CD14-positive monocyte (primary cell): ENCODE data around the gene GATA5. TPM values are rescaled to one million over a fixed set of nuclear protein-coding genes. Genes with fewer than 3 reads are reported as not detected.
A peak's percentile ranks its signal among the peaks of the same experiment; 100 is the strongest.

Experiments
- DNase-seq, 3 donors: peaks; one replicate each; pipeline ENCODE4 v3.0.0-alpha.2; 2011 to 2022
- H2AFZ ChIP-seq: 2 replicates; pipeline ENCODE4 v1.6.0; 2012; ENCODE audit warnings: mild to moderate bottlenecking, low read depth, low read length, inconsistent platforms; ENCODE audit not compliant: insufficient read depth, poor library complexity, severe bottlenecking
- H3K27ac ChIP-seq, 2 donors: 1 replicate in 1 of 2; 2 replicates in 1 of 2; pipeline ENCODE4 v1.5.1; 2012 to 2013; ENCODE audit warnings: low read length in 2 of 2, control low read depth in 1 of 2, inconsistent platforms in 1 of 2, low read depth in 1 of 2, mild to moderate bottlenecking in 1 of 2
- H3K27me3 ChIP-seq, 2 donors: one replicate each; pipeline versions ENCODE4 v1.6.0 to v1.6.1; 2011 to 2013; ENCODE audit warnings: low read length in 2 of 2; ENCODE audit not compliant: control insufficient read depth in 2 of 2, insufficient read depth in 2 of 2
- H3K36me3 ChIP-seq, 2 donors: replicated peaks in 1 of 2; 1 replicate in 1 of 2; 2 replicates in 1 of 2; pipeline versions ENCODE4 v1.5.1 to v1.6.1; 2012 to 2013; ENCODE audit warnings: low read length in 2 of 2, control low read depth in 1 of 2, inconsistent platforms in 1 of 2, mild to moderate bottlenecking in 1 of 2; ENCODE audit not compliant: insufficient read depth in 2 of 2, control insufficient read depth in 1 of 2
- H3K4me1 ChIP-seq, 2 donors: 1 replicate in 1 of 2; 2 replicates in 1 of 2; pipeline versions ENCODE4 v1.5.1 to v1.6.1; 2012 to 2013; ENCODE audit warnings: low read length in 2 of 2, control low read depth in 1 of 2, inconsistent platforms in 1 of 2, mild to moderate bottlenecking in 1 of 2, moderate library complexity in 1 of 2; ENCODE audit not compliant: insufficient read depth in 2 of 2, control insufficient read depth in 1 of 2
- H3K4me2 ChIP-seq: replicated peaks from 2 replicates; pipeline ENCODE3; 2012; ENCODE audit warnings: low read length, moderate library complexity, mild to moderate bottlenecking; ENCODE audit not compliant: poor library complexity, severe bottlenecking; ENCODE audit errors: extremely low read depth
- H3K4me3 ChIP-seq, 3 experiments: fragments of 200-600 bp in 1 of 3; sonication (generic) in 1 of 3; replicated peaks in 1 of 3; 1 replicate in 2 of 3; 2 replicates in 1 of 3; pipeline ENCODE4 v1.5.1; 2011 to 2013; ENCODE audit warnings: low read length in 3 of 3, mild to moderate bottlenecking in 3 of 3, control low read depth in 2 of 3, low read depth in 2 of 3, inconsistent platforms in 1 of 3, moderate library complexity in 1 of 3
- H3K79me2 ChIP-seq: 2 replicates; pipeline ENCODE4 v1.6.0; 2012; ENCODE audit warnings: mild to moderate bottlenecking, control low read depth, inconsistent platforms, low read length, moderate library complexity; ENCODE audit not compliant: insufficient read depth
- H3K9ac ChIP-seq: 2 replicates; pipeline ENCODE4 v1.6.0; 2017; ENCODE audit warnings: low read length, mild to moderate bottlenecking; ENCODE audit not compliant: insufficient read depth, poor library complexity, severe bottlenecking
- H3K9me3 ChIP-seq, 2 donors: replicated peaks in 1 of 2; 1 replicate in 1 of 2; 2 replicates in 1 of 2; pipeline versions ENCODE4 v1.5.1 to v1.6.1; 2012 to 2013; ENCODE audit warnings: low read length in 2 of 2, control low read depth in 1 of 2; ENCODE audit not compliant: control insufficient read depth in 1 of 2, insufficient read depth in 1 of 2
- H4K20me1 ChIP-seq: 2 replicates; pipeline ENCODE4 v1.6.0; 2012; ENCODE audit warnings: mild to moderate bottlenecking, low read length, control low read depth, moderate library complexity; ENCODE audit not compliant: insufficient read depth
- H3K27ac Mint-ChIP-seq, 7 donors: one replicate each; pipeline ENCODE4 v1.8.0; 2020; ENCODE audit warnings: mild to moderate bottlenecking in 7 of 7, mixed read lengths in 7 of 7, moderate library complexity in 6 of 7, inconsistent platforms in 2 of 7
- H3K27me3 Mint-ChIP-seq, 3 donors: one replicate each; pipeline ENCODE4 v1.8.0; 2021 to 2022; ENCODE audit warnings: low read depth in 3 of 3, mild to moderate bottlenecking in 3 of 3, mixed read lengths in 3 of 3, moderate library complexity in 3 of 3, inconsistent platforms in 1 of 3
- H3K36me3 Mint-ChIP-seq, 2 donors: one replicate each; pipeline ENCODE4 v1.8.0; 2020; ENCODE audit warnings: mixed read lengths in 2 of 2, inconsistent platforms in 1 of 2, mild to moderate bottlenecking in 1 of 2
- H3K4me1 Mint-ChIP-seq: one replicate; pipeline ENCODE4 v1.8.0; 2020; ENCODE audit warnings: mild to moderate bottlenecking, mixed read lengths
- H3K4me3 Mint-ChIP-seq, 2 donors: one replicate each; pipeline ENCODE4 v1.8.0; 2020; ENCODE audit warnings: mild to moderate bottlenecking in 2 of 2, mixed read lengths in 2 of 2, moderate library complexity in 1 of 2
- H3K9me3 Mint-ChIP-seq, 7 donors: one replicate each; pipeline ENCODE4 v1.8.0; 2020 to 2022; ENCODE audit warnings: mixed read lengths in 7 of 7, mild to moderate bottlenecking in 6 of 7, moderate library complexity in 6 of 7, inconsistent platforms in 2 of 7
- CTCF ChIP-seq: fragments of 200-600 bp; IDR thresholded peaks from one replicate; pipeline ENCODE4 v1.8.0; 2022; ENCODE audit warnings: antibody characterized with exemption, mild to moderate bottlenecking
- WGBS: methylation state at CpG from one replicate; pipeline ENCODE4 v1.1.5; 2013; ENCODE audit warnings: missing lambda C conversion rate; ENCODE audit not compliant: insufficient coverage; 5-methylcytosine and 5-hydroxymethylcytosine counted together
- intact Hi-C, 2 donors: fragments of 100-400 bp; cut with micrococcal nuclease; formaldehyde crosslinking; loops; one replicate each; pipeline versions ENCODE4 v1.15.0 to v1.15.1; 2023
- polyA plus RNA-seq, 3 donors: library from polyadenylated mRNA; depleted of rRNA in 1 of 3; unstranded in 2 of 3; stranded (reverse) in 1 of 3; fragments of 300-500 nt in 2 of 3; fragments of >200 nt in 1 of 3; fragmentation: Illumina TruSeq in 2 of 3; gene quantifications; 1 replicate in 2 of 3; 2 replicates in 1 of 3; pipeline ENCODE4 v1.2.3, GENCODE V29; 2012 to 2021

Gene GATA5
- polyA plus RNA-seq, 3 donors, result not detected

DNA sequence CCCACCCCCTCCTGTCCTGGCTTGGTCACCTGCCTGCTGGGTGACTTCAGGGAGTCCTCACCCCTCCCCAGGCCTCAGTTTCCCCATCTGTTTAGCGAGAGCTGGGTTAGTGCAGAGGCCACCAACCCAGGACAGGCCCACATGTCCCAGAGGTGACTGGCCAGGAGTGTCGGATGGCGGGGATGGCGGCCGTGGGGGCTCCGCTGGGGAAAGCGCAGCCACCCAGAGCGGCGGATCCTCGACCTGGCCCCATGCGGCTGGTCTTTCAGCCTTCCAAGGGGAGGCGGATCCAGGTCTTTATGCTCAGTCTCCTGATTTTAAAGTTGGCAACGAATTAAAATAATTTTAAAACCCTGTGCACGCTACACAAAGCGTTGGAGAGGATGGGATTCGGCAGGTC, 31.0 kb upstream of the GATA5 start:
- Mint-ChIP-seq H3K27me3 (peaks cover 2 to 6% (median 3%) of the 10 kb centered on the region in 3 donors), H3K27ac (no peak overlapping the region), H3K36me3 (no peaks in the 10 kb centered on the region), H3K4me1 (peaks cover 6% of the 10 kb centered on the region), H3K4me3 (no peak overlapping the region), H3K9me3 (peaks cover 0 to 3% (median 0%) of the 10 kb centered on the region in 7 donors)
- Histone ChIP-seq H3K27ac (no peak overlapping the region), H3K4me1 (peaks cover 3 to 9% of the 10 kb centered on the region in 2 donors), H3K4me3 (no peak overlapping the region), H3K27me3 (peaks cover 0 to 5% of the 10 kb centered on the region in 2 donors), H3K36me3 (no peaks in the 10 kb centered on the region), H3K9ac (no peak overlapping the region), H2AFZ (no peak overlapping the region), H4K20me1 (no peaks in the 10 kb centered on the region), H3K4me2 (no peak overlapping the region), H3K79me2 (no peaks in the 10 kb centered on the region), H3K9me3 (no peaks in the 10 kb centered on the region)
- DNase-seq, result no peak
- 96% methylated on average over 13 of the region's 16 CpGs for WGBS
- intact Hi-C loops, result loop anchor here in 1 of 2 donors (5.0 kb wide), 1 partner anchor 86 kb away; no protein-coding TSS in a partner anchor
- no peak for TF ChIP-seq CTCF

DNA sequence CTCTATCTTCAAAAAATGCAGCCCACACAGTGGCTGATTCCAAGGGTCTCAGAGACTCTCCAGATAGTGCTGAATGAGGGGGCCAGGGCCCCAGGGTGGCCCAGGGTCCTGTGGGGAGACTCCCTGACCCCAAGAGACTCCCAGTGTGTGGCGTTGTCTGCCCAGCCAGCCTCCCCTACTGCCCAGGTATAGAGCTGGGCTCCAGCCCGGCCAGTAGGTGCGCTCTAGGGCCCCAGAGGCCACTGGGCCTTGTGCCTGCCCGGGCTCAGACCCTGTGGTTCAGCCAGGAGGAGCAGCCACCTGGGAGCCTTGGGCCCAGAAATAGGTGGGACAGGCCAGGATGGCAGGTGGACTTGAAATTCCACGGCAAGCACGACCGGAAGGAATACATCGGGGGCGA, 30.3 kb upstream of the GATA5 start:
- Histone ChIP-seq H3K9ac (no peak overlapping the region), H2AFZ (no peak overlapping the region), H3K36me3 (no peaks in the 10 kb centered on the region), H3K79me2 (no peaks in the 10 kb centered on the region), H3K4me2 (no peak overlapping the region), H3K27me3 (no peaks in the 10 kb centered on the region), H4K20me1 (no peaks in the 10 kb centered on the region), H3K27ac (no peak overlapping the region), H3K9me3 (no peaks in the 10 kb centered on the region), H3K4me1 (peaks cover 3 to 9% of the 10 kb centered on the region in 2 donors), H3K4me3 (no peak overlapping the region)
- Mint-ChIP-seq H3K27me3 (peaks cover 0 to 6% (median 0%) of the 10 kb centered on the region in 3 donors), H3K9me3 (peaks cover 0 to 3% (median under 1%) of the 10 kb centered on the region in 7 donors), H3K4me3 (no peak overlapping the region), H3K4me1 (peaks cover 11% of the 10 kb centered on the region), H3K27ac (peak overlapping the region in 1 of 7 donors; percentile 63), H3K36me3 (no peaks in the 10 kb centered on the region)
- intact Hi-C loops, result loop anchor here in 1 of 2 donors (5.0 kb wide), 1 partner anchor 86 kb away; no protein-coding TSS in a partner anchor
- no peak for DNase-seq
- no peak for TF ChIP-seq CTCF
- 92% methylated on average over 2 of the region's 9 CpGs for WGBS
